NCI-H2107 treated with DMSO at 0.1 percent for 48 hours (cell line): Measurements from ENCODE around the gene BIN2.
"Not testable (repeated sequence)": the region's sequence is repeated elsewhere in the genome, so short reads cannot be mapped to it uniquely, and the experiment has no call there.

Source experiments
- DNase-seq: peaks from one replicate; lab custom pipeline; 2025; ENCODE audit not compliant: unreplicated experiment; lab: John Stamatoyannopoulos, UW

The BIN2 gene

DNA sequence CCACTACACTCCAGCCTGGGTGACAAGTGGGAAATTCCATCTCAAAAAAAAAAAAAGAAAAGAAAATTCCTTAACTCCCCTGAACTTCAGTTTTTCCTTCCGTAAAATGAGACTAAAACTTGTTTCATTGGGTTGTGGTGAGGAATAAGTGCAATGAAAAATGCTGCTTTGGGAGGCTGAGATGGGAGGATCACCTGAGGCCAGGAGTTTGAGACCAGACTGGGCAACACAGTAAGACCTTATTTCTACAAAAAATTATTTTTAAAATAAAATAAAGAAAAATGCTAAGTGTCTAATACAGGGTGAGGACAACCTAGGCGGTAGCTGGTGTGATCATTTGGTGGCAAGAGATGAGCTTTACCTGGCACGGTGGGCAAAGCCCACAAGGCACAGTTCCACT, 60.6 kb downstream of the BIN2 start:
- no peak for DNase-seq

DNA sequence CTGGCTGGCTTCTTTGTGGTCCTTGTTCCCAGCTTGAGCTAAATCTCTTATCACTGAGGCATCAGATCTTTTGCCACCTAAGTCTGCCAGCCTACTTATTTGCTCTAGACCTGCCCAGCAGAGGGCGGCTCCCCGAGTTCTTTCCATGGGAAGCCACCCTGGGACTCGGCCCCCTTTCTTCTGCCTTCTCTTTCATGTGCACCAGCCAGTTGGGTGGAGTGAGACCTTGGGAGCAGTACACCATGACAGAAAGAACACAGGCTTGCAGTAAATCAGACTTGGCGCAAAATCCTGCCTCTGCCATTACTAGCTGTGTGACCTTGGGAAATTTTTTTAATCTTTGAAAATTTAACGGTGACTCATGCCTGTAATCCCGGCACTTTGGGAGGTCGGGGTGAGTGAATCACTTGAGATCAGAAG, 61.2 kb downstream of the BIN2 start:
- DNase-seq, result no peak

GRCh38 chr12:51259600-51259999, 64.4 kb downstream of the BIN2 start:
- DNase-seq, result not testable (repeated sequence)

GRCh38 chr12:51254536-51254935, 69.4 kb downstream of the BIN2 start:
- DNase-seq, result no peak

DNA sequence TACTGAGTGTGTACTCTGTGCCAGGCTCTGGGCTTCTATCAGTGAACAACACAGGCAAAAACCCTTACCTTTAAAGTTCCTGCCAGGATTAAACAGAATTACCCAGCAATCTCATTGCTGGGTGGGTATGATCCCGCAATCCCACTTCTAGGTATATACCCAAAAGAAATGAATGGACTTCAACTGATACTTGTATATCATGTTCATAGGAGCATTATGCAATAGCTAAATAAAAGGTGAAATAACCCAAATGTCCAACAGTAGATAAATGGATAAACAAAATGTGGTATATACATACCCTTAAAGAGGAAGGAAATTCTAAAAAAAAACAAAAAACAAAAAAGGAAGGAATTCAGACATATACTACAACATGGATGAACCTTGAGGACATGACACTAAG, 70.7 kb downstream of the BIN2 start:
- DNase-seq, result no peak

DNA sequence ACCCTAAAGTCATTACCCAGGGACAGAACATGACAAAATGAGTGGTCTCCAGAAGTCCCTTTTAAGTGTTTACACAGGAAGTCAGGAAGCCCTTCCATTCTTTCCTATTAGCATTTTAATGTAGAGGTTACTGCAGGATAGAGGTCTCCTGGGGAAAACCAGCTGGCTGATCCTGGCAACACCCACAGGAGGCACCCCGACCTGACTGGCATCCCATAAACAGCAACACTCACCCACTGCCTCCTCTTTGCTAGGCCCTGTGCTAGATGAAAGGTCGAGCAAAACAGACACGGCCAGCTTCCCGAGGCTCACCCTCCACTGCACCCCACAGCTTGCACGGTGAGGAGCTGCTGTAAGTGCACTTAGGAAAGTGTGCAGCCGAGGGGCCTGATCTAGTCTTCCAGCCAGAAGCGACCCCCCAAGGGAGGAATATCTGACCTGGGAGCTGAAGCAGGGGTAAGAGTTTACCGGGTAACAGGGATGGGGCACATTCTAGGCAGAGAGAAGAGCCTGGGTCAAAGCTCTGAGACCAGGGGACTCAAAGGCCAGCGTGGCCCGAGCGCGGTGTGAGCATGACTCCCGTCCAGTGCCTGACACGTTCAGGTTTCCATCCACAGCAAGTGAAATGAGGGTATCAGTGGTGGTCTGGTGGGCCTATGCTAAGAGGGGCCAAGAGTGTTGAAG, 76.3 kb downstream of the BIN2 start:
- DNase-seq, result peak; percentile 74

- no peak for DNase-seq
Observed at GRCh38 chr12:51246254-51246853, 77.6 kb downstream of the BIN2 start.

GRCh38 chr12:51245476-51246253, 78.3 kb downstream of the BIN2 start:
- no peak for DNase-seq

GRCh38 chr12:51244269-51244668, 79.7 kb downstream of the BIN2 start:
- no peak for DNase-seq

GRCh38 chr12:51242876-51243275, 81.1 kb downstream of the BIN2 start:
- no peak for DNase-seq

DNA sequence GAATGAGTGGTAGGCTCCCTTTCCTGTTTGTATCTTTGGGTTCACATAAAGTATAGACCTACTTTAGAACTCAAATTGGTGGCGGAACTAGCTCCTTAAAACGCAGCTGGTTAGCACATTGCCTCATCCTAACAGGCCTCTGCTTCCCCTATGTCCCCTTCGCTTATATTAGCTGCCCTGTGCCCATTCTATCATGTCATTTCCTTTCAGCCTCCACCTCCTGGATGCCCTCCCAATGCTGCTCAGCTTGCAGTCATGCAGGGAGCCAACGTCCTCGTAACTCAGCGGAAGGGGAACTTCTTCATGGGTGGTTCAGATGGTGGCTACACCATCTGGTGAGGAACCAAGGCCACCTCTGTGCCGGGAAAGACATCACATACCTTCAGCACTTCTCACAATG, 81.9 kb downstream of the BIN2 start:
- no peak for DNase-seq

GRCh38 chr12:51240971-51241370, 83.0 kb downstream of the BIN2 start:
- no peak for DNase-seq

DNA sequence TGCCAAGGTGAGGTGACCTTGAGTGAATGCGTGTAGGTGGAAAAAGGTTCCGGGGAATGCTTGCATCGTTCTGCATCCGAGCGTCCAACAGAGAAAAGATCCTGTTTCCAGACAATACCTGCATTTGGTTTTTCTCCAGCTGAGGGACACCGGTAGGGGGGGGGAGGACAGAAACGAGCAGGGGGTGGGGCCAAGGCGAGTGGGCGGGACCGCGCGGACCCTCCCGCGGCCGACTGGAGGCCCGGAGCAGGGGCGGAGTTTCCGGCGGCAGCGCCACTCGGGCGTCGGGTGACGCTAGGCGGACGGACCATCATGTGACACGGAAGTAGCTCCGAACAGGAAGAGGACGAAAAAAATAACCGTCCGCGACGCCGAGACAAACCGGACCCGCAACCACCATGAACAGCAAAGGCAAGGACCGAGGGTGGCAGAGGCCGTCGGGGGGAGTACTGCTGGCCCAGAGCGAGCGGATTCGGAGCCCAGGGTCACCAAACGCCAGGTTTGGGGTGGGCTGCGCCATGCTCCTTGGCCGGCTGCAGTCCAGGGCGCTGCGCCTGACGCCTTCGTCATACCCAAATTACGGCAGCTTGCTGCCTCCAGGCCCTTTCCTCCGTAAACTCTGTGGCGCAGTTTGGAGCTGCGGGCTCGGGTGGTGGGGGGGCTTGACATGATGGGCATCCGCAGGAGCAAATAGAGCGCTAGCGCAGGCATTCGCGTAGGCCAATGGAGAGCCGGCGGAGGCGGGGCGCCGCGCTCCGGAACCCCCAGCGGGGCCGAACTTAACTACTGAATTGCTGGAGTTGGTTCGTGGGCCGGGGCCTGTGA, 85.3 kb downstream of the BIN2 start, which contains the start of gene DAZAP2:
Gene DAZAP2 (plus strand): TSS at position 317 of the 825 bp plus-strand sequence. CDS start 82 bp downstream, at position 399.
- DNase-seq, result peak; percentile 82

- peak; percentile 72 for DNase-seq
Observed at GRCh38 chr12:51238037-51238509, 85.9 kb downstream of the BIN2 start.

GRCh38 chr12:51234530-51234929, 89.4 kb downstream of the BIN2 start:
- DNase-seq, result no peak

DNA sequence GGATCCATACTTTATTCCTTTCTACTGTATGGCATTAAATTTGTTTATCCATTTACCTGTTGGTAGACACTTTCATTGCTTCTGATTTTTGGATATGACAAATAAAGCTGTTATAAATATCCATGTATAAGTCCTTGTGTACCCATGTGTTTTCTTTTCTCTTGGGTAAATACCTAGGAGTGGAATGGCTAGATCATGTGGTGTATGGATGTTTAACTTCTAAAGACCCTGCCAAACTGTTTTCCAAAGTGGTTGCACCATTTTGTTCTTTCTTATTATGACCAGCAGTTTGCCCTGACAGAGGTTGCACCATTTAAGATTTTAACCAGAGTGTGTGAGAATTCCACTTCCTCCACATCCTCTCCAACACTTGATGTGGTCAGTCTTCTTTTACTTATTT, 91.3 kb downstream of the BIN2 start:
- DNase-seq, result no peak
